SU-DHL-6 (cell line): ENCODE measurements around the gene NTN4.
"Not testable (repeated sequence)": the region's sequence is repeated elsewhere in the genome, so short reads cannot be mapped to it uniquely, and the experiment has no call there.

Experiments
- H2AFZ ChIP-seq: fragments of 200-600 bp; sonication (generic); 2 replicates; pipeline ENCODE4 v1.6.1; 2014; ENCODE audit warnings: low read depth, mild to moderate bottlenecking, moderate library complexity, mixed read lengths, antibody characterized with exemption, low read length; ENCODE audit not compliant: severe bottlenecking
- H3F3A ChIP-seq: fragments of 200-600 bp; shearing (Covaris generic); 2 replicates; pipeline ENCODE4 v1.6.0; 2016; ENCODE audit warnings: antibody characterized with exemption, mild to moderate bottlenecking; ENCODE audit not compliant: insufficient read depth
- H3K27ac ChIP-seq: fragments of 200-600 bp; sonication (generic); 2 replicates; pipeline ENCODE4 v1.5.1; 2016; ENCODE audit warnings: low read depth, mild to moderate bottlenecking, low read length, moderate library complexity, mixed read lengths
- H3K27me3 ChIP-seq: fragments of 200-600 bp; sonication (generic), shearing (Covaris generic); 2 replicates; pipeline ENCODE4 v1.6.0; 2014; ENCODE audit warnings: mild to moderate bottlenecking, low read length
- H3K36me3 ChIP-seq: fragments of 200-600 bp; sonication (generic); 2 replicates; pipeline ENCODE4 v1.6.1; 2014; ENCODE audit warnings: mild to moderate bottlenecking, low read length, mixed read lengths
- H3K4me2 ChIP-seq: fragments of 300-600, 200-600 bp; shearing (Covaris generic), sonication (generic); 2 replicates; pipeline ENCODE4 v1.6.0; 2014; ENCODE audit warnings: low read length, low read depth, mild to moderate bottlenecking; ENCODE audit not compliant: poor library complexity, severe bottlenecking
- H3K4me3 ChIP-seq: fragments of 200-600 bp; sonication (generic); 2 replicates; pipeline ENCODE4 v1.5.1; 2014; ENCODE audit warnings: antibody characterized with exemption, low read length, mild to moderate bottlenecking, mixed read lengths; ENCODE audit not compliant: insufficient read depth, poor library complexity, severe bottlenecking
- H3K79me2 ChIP-seq: fragments of 200-600 bp; sonication (generic); 2 replicates; pipeline ENCODE4 v1.6.1; 2014; ENCODE audit warnings: mild to moderate bottlenecking, low read length, moderate library complexity; ENCODE audit not compliant: insufficient read depth
- H3K9ac ChIP-seq: fragments of 200-600 bp; sonication (generic); 2 replicates; pipeline ENCODE4 v1.7.0; 2014; ENCODE audit warnings: mild to moderate bottlenecking, low read length
- H3K9me2 ChIP-seq: fragments of 200-600 bp; sonication (generic); replicated peaks from 2 replicates; pipeline ENCODE4 v1.6.1; 2014; ENCODE audit warnings: low read length; ENCODE audit not compliant: insufficient read depth
- H3K9me3 ChIP-seq: fragments of 200-600 bp; sonication (generic); 2 replicates; pipeline ENCODE4 v1.6.1; 2014; ENCODE audit warnings: low read length, mixed read lengths; ENCODE audit not compliant: insufficient read depth
- H4K20me1 ChIP-seq: fragments of 200-600 bp; sonication (generic); 2 replicates; pipeline ENCODE4 v1.6.1; 2014; ENCODE audit warnings: low read depth, mild to moderate bottlenecking, antibody characterized with exemption, low read length, moderate library complexity, mixed read lengths
- CTCF ChIP-seq: fragments of 200-600 bp; sonication (generic); IDR thresholded peaks from one replicate; pipeline ENCODE4 v1.5.1; 2017; ENCODE audit warnings: antibody characterized with exemption, mild to moderate bottlenecking, low read length, moderate library complexity; ENCODE audit not compliant: insufficient read depth, poor library complexity, severe bottlenecking
- EZH2phosphoT487 ChIP-seq: fragments of 200-600 bp; sonication (generic), shearing (Covaris generic); conservative IDR thresholded peaks from 2 replicates; pipeline ENCODE4 v1.6.1; 2018; ENCODE audit warnings: mild to moderate bottlenecking, antibody characterized with exemption, low read length, moderate library complexity, mixed read lengths

The NTN4 gene

GRCh38 chr12:95658386-95658785 lies 132.2 kb downstream of the NTN4 start:
- no peaks in the 10 kb centered on the region for H3F3A ChIP-seq
- no peak overlapping the region for H3K4me2 ChIP-seq
- no peak overlapping the region for H3K4me3 ChIP-seq
- H4K20me1 ChIP-seq, result no peaks in the 10 kb centered on the region
- no peaks in the 10 kb centered on the region for H3K9me2 ChIP-seq
- no peaks in the 10 kb centered on the region for H3K36me3 ChIP-seq
- no peak for TF ChIP-seq EZH2phosphoT487
- TF ChIP-seq CTCF, result no peak
- H2AFZ ChIP-seq, result no peak overlapping the region
- no peak overlapping the region for H3K27ac ChIP-seq
- no peaks in the 10 kb centered on the region for H3K27me3 ChIP-seq
- H3K9ac ChIP-seq, result no peak overlapping the region
- no peaks in the 10 kb centered on the region for H3K79me2 ChIP-seq
- H3K9me3 ChIP-seq, result no peaks in the 10 kb centered on the region

GRCh38 chr12:95654665-95655064 lies 135.9 kb downstream of the NTN4 start:
- not testable (repeated sequence) for H3K27me3 ChIP-seq, H4K20me1 ChIP-seq, H3K9me3 ChIP-seq, H3K9ac ChIP-seq, H3K79me2 ChIP-seq, H3K9me2 ChIP-seq, H3K36me3 ChIP-seq, H3F3A ChIP-seq, H3K4me2 ChIP-seq, H2AFZ ChIP-seq, H3K4me3 ChIP-seq, H3K27ac ChIP-seq

- TF ChIP-seq CTCF (no peak), EZH2phosphoT487 (no peak)
- H3K9me2 ChIP-seq, result no peaks in the 10 kb centered on the region
- H3K4me2 ChIP-seq, result no peak overlapping the region
- no peak overlapping the region for H3K9ac ChIP-seq
- H2AFZ ChIP-seq, result no peak overlapping the region
- no peaks in the 10 kb centered on the region for H3F3A ChIP-seq
- no peaks in the 10 kb centered on the region for H3K36me3 ChIP-seq
- H4K20me1 ChIP-seq, result no peaks in the 10 kb centered on the region
- H3K79me2 ChIP-seq, result no peaks in the 10 kb centered on the region
- H3K4me3 ChIP-seq, result no peak overlapping the region
- no peak overlapping the region for H3K27ac ChIP-seq
- no peaks in the 10 kb centered on the region for H3K9me3 ChIP-seq
- no peaks in the 10 kb centered on the region for H3K27me3 ChIP-seq
These were observed 136.6 kb downstream of the NTN4 start for GRCh38 chr12:95653771-95654546.

- H4K20me1 ChIP-seq, result no peaks in the 10 kb centered on the region
- no peak overlapping the region for H3K27ac ChIP-seq
- no peaks in the 10 kb centered on the region for H3K36me3 ChIP-seq
- no peaks in the 10 kb centered on the region for H3K9me3 ChIP-seq
- H3K4me2 ChIP-seq, result no peak overlapping the region
- no peak overlapping the region for H2AFZ ChIP-seq
- H3K27me3 ChIP-seq, result no peaks in the 10 kb centered on the region
- no peak for TF ChIP-seq EZH2phosphoT487
- no peak for TF ChIP-seq CTCF
- no peak overlapping the region for H3K9ac ChIP-seq
- H3K4me3 ChIP-seq, result no peak overlapping the region
- H3K9me2 ChIP-seq, result no peaks in the 10 kb centered on the region
- H3F3A ChIP-seq, result no peaks in the 10 kb centered on the region
- H3K79me2 ChIP-seq, result no peaks in the 10 kb centered on the region
These were observed 138.9 kb downstream of the NTN4 start for GRCh38 chr12:95651681-95652080.
